ENCODE data around the gene FAM50B. TPM values are rescaled to one million over a fixed set of nuclear protein-coding genes. Genes with fewer than 3 reads are reported as not detected.
A peak's percentile ranks its signal among the peaks of the same experiment; 100 is the strongest.

FAM50B gene
- total RNA-seq, 2 donors from 2014 or later, result 2.7 to 5.1 TPM

DNA sequence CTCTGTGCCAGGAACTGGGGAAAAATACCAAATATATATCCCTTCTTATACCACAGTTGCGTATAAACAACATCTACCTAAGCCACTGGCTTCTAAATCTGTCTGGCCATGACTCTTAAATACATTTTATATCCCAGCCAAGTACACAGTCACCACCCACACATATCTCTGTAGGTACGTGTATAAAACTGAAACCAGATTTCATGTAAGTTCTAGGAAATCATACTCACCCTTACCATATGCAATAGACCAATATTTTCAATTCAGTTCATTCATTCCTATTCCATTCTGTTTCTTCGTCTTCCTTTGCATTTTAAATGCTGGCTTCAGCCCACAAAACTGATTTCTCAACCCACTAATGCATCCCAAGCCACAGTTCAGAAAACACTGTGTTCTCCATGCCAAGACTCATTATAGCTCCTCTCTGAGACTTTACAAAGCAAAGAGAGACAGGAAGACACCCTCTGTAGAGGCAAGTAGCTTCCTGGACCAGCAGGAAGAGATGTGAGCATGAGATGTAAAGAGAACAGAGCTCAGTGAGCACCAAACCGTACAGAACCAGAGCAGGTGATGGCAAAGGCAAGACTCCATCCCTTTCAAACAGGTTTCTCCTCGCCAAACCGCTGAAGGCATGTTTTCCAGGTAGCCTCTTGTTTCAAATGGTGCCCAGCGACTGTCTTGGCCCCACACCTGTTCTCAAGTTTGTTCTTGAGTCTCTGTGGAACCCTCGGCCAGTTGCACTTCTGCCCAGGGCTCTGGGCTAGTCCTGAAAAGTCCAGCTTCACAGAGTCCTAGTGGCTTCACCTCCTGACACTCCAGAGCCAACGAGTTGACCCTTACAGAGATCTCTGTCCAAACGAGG is 18.7 kb downstream of the FAM50B start:
- ATAC-seq, result no peak
- intact Hi-C loops (cut with DNase I, micrococcal nuclease), result no loop called here
- no peak for DNase-seq

DNA sequence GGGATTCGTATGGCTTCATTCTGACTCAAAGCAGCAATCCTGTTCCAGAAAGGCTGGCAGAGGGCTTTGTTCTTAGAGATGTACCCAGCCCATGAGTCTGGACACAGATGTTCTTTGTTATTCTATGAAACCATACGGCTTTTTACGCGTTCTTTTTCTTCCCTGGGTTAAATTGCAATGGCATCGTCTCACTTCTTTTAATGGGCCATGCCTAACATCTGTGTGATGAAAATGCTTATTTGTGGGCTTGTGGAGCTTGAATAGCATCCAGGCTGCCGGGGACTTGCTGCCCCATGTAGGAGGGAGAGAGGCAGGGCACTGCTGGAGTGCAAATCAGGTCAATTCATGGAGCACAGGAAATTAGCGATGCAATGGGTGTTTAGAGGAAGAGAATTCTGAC is 19.4 kb downstream of the FAM50B start:
- intact Hi-C loops (cut with DNase I, micrococcal nuclease), result no loop called here
- ATAC-seq, result no peak
- DNase-seq, result no peak

DNA sequence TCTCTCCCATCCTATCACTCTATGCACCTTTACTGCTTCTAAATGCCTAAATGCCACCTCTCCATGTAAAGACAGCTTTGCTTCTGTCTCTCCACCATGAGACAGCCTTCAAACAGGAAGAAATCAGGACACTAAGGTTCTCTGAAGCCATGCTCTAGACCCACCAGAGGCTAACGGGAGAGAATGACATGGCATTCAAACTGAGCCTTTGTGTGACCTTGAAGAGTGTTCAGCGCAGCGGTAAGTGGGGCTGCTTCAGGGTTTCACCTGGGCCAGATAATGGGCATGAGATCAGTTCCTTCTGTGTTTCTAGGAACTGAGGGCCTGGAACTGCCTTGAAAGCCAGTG is 20.1 kb downstream of the FAM50B start:
- intact Hi-C loops (cut with DNase I, micrococcal nuclease), result no loop called here
- no peak for DNase-seq
- ATAC-seq, result no peak

DNA sequence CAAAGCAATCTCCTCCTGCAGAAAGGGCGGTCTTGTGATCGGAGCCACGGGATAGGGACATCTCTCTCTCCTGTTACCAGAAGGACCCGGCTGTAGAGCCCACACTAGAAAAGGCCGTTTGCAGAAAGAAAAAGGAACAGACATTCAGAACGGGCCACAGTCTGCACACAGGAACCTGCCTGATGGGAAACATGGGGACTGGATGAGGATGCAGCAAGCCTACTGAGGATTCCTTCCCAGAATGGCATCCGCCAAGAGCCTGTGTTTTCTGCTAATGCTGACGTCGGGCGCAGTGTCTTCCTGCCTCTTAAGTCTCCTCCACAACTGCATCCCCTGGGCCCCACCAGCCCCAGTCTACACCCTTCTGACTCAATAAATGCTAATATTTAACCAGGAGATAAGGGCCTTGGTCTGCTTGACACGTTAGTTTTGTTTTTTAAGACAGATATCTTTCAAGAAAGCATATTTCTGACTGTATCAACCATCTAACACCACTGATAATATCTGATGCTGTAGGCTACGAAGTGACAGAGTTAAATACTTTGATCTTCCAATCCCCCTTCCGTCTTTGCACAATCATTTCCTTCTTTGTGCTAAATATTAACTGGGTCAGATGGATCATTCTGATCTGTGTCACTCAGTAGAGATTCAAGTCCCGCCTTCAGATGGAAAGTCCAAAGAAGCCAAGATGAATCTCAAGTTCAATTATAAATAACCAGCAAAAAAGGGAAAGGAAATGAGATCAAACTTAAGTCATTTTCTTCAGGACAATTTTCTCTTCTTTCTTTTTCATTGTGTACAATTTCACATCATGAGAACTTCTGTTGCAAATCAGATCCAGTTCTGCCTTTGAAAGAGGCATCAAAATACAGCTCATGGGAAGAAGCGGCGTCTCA is 20.7 kb downstream of the FAM50B start:
- ATAC-seq (peak; percentile 87), DNase-seq (peak in 1 of 2 donors; percentile 19)
- intact Hi-C loops (cut with DNase I, micrococcal nuclease), result no loop called here

DNA sequence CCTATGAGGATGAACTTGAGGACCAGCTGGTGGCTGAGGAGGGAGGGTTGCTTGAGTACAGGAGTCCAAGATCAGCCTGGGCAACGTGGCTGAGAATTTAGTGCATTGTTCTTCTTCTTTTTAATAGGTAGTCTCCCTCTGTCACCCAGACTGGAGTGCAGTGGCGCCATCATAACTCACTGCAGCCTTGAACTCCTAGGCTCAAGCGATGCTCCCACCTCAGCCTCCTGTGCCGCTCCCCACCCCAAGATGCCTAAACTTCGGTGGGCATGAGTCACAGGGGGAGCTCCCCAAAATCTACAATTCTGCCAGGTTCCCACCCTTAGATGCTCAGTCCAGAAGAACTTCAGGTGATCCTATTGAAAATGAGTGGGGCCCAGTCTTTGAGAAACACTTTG is 21.4 kb downstream of the FAM50B start:
- ATAC-seq, result no peak
- intact Hi-C loops (cut with DNase I, micrococcal nuclease), result no loop called here
- DNase-seq, result no peak

DNA sequence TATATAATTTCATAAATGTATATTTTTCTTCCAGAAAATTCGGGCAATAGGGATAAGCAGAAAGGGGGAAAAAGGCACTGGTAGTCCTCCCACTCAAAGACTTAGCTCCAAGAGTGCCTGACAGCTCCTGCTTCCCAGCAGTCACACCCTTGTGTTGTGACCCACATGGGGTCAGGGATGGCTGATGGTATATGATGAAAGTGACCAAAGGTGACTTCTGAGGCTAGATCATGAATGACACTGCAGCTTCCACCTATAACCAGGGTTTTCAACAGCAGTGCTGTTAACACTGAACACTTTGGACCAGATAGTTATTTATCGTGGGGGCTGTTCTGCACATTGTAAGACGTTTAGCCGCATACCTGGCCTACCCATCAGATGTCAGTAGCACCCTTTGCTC is 22.3 kb downstream of the FAM50B start:
- ATAC-seq (no peak), DNase-seq (no peak)
- intact Hi-C loops (cut with DNase I, micrococcal nuclease), result no loop called here

DNA sequence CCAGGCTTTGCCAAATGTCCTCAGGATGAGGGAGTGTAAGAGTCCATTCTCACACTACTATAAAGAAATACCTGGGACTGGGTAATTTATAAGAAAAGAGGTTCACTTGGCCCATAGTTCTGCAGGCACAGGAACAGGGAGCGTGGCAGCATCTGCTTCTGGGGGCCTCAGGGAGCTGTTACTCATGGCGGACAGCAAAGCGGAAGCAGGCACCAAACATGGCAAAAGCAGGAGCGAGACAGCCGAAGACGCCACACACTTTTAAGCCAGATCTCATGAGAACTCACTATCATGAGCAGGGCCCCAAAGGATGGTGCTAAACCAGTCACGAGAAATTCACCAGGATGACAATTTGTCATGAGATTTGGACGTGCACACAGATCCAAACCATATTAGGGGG is 22.8 kb downstream of the FAM50B start:
- DNase-seq, result no peak
- no peak for ATAC-seq
- intact Hi-C loops (cut with DNase I, micrococcal nuclease), result no loop called here

DNA sequence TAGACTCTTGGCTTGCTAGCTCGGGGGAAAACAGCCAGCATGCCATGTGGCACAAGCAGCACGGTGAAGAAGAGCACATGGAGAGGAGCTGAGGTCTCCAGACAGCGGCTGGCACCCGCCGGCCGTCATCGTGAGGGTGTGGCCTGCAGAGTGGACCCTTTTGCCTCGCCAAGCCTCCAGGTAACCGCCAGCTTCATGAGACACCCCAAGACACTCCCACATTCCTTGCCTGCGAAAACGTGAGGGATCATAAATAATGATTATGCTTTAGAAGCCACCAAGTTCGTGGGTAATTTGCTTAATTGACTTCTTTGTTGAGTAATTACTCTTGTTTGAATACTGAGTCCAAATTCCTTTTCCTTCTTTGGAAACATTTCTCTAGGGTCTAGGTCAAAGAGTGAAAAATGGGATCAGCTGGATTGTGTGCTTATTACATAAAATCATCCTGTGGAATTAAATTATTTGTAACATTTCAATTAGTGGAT is 23.2 kb downstream of the FAM50B start:
- intact Hi-C loops (cut with DNase I, micrococcal nuclease), result no loop called here
- DNase-seq (no peak), ATAC-seq (no peak)

DNA sequence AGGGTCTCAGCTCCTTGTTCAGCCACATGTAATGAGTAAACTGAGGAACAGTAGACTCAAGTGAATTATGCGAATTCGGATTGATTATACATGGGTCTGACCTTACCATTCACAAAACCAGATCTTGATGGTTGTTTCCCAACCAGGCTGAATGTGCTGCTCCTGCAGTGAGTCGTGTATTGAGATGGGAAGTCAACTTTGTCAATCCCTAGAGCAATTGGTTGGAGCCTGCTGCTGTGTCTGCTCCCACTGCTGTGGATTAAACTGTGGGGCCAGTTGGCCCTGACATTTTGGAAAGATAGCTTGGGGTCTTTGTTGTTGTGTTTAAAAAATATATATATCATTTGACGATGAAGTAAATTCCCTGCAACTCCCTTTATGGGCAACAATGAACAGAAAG is 23.9 kb downstream of the FAM50B start:
- DNase-seq (no peak), ATAC-seq (no peak)
- intact Hi-C loops (cut with DNase I, micrococcal nuclease), result no loop called here

DNA sequence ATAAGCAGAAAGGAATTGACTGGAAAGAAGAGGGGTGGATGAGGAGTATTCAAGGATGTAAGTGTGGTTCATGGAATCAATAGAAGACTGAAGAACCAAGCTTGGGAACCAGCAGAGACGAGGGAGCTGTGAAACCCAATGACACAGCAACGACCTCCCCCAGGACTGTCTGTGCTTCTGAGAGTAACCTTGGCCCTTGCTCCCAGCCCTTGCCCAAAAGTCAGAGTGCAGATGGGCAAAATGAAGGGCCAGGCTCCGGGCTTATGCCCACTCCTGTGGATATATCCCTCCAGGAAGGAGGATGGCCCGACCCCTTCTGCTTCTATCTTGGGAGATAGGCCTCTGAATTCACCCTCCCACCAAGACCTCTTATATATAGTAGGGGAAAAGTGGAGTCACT is 24.9 kb downstream of the FAM50B start:
- no peak for ATAC-seq
- no peak for DNase-seq
- intact Hi-C loops (cut with DNase I, micrococcal nuclease), result no loop called here

DNA sequence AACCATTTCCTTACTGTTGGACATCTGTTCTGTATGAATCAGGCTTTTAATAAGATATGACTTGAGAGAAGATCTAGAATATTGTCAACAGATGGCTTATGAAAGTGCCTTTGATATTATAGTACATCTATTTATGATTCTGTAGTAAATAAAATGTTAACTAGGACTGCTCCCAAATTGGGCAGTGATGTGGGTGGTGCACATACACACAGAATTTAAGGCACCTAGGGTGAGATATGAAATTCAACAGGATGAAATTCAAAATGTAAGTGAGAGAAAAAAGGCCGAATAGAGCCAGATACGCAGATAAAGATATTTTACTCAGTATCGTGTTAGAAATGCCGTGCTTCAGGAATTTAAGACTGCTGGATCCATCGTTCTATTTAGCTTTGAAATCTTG is 26.3 kb downstream of the FAM50B start:
- intact Hi-C loops (cut with DNase I, micrococcal nuclease), result no loop called here
- ATAC-seq (no peak), DNase-seq (no peak)

DNA sequence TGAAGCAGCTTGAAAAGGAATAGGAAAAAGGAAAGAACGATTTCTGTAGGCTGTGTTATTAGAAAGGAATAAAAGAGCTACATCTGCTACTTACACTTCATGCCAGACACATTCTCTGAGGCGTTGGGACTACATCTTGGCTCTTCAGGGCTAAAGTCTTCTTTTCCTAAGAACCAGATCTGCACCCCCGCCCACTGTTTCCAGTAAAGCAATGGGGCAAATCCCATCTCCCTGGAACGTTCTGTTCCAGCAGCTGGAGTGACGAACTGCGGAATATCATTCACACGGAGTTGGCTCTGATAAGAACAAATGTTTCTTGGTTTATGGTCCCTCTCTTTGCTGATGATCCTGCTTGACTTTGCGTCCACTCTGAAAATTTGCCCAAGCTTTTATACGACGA is 26.9 kb downstream of the FAM50B start:
- intact Hi-C loops (cut with DNase I, micrococcal nuclease), result no loop called here
- ATAC-seq (no peak), DNase-seq (no peak)

DNA sequence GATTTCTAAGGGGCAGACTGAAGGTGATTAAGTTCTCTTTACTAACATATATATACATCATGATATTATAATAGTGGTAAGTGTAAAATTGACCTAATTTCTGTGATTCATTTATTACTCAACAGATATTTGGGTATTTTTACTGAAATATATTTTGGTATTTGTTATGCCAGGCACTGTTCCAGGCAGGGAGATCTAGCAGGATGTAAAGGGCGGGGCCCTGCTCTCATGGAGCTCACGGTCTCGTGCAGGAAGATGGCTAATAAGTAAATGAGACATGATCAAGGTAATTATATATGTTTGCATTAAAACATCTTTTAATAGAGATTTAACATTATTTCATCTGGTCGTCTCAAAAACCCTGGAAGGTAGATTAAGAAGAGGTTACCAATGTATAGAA is 27.7 kb downstream of the FAM50B start:
- no peak for ATAC-seq
- intact Hi-C loops (cut with DNase I, micrococcal nuclease), result no loop called here
- no peak for DNase-seq

DNA sequence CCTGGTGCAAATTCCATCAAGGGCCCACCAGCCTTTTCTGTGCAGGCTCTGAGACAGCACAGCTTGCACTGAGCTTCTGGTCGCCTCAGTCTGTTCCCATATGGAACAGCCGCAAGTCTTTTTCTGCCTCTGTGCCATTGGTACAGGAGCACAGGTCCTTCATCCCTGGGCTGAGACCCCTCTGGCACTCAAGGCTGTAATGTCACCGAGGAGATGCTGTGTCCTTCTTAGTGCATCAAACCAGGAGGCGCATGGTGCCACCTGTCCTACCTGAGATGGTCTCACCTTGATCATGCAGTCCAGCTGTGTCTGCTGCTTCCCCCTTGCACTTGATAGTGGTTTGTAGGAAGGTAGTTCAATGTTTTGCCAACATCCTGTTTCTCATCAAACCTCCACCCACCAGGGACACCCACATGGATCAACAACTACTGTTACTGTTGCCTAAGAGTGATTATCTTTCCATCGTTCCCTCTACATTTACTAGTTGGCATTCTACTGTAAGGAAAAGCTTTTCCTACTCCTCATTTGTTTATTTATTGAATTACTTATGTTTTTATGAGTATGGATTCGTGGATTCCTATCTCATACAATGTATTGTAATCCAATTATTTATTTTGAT is 29.0 kb downstream of the FAM50B start:
- intact Hi-C loops (cut with DNase I, micrococcal nuclease), result no loop called here
- ATAC-seq, result no peak
- DNase-seq, result no peak

DNA sequence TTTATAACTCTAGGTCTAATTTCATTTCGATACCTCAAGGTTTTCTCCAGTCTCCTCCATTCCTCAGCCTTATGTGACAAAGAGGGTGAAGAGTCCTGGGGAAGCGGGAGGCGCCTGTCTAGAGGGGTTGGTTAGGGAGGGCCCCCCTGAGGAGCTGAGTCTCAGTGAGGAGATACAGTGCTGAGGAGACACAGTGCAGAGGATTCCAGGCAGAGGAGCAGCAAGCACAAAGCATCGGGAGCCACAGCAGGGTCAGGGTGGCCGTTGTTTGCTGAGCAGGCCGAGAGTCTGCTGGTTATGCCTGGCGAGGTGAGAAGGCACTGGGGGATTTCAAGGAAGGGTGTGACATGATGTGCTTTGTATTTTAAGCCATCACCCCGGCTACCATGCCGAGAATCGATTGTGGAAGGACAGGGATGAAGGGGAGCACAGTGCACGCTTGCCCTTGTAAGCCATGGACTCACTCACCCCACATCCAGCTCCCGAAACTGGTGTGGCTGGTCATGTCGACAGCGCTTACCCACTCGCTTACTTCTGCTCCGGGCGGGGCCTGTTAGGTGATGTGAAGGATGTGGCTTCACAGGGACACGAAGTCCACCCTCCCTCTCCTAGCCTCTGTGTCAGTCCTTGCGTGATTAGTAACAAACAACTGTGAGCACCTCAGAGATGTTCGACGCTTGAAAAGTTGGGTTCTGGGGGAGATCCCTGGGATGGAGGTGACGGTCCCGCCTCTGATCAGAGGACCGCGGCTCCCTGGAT is 30.2 kb downstream of the FAM50B start:
- intact Hi-C loops (cut with DNase I, micrococcal nuclease), result no loop called here
- DNase-seq (no peak), ATAC-seq (no peak)

DNA sequence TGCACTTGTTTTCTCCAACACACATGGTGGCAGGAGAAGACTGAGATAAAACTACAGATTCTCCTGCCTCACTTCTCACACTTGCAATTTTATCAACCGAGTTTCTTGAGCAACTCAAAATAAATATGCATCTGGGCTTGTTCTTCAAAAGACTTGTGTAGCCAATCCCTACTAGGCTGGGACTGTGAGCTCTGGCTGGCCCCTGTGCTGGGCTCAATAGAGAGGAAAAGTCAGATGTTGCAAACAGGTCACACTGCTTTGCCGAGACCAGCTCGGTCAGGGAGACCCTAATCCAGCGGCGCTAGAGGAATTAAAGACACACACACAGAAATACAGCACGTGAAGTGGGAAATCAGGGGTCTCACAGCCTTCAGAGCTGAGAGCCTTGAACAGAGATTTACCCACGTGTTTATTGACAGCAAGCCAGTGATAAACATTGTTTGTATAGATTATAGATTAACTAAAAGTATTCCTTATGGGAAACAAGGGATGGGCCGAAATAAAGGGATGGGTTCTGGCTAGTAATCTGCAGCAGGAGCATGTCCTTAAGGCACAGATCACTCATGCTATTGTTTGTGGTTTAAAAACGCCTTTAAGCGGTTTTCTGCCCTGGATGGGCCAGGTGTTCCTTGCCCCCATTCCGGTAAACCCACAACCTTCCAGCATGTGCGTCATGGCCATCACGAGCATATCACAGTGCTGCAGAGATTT is 32.7 kb downstream of the FAM50B start:
- DNase-seq (no peak), ATAC-seq (no peak)
- intact Hi-C loops (cut with DNase I, micrococcal nuclease), result no loop called here

DNA sequence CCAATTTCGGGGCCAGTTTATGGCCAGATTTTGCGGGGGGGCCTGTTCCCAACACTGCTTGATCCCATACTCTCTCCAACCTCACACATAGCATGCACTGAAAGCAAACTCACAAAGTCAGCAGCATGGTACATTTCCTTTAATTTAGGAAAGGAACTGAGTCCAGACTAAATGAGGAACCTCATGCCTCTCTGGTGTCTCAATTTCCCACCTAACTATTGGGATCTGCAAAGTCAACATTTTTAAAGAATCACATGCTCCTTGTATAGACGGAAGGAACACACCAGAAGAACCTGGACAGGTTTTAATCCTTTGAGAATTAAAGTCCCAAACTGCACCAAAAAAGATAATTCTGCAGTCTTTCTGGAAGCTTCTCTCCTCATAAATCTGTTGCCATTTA is 33.3 kb downstream of the FAM50B start:
- ATAC-seq (no peak), DNase-seq (no peak)
- intact Hi-C loops (cut with DNase I, micrococcal nuclease), result no loop called here

DNA sequence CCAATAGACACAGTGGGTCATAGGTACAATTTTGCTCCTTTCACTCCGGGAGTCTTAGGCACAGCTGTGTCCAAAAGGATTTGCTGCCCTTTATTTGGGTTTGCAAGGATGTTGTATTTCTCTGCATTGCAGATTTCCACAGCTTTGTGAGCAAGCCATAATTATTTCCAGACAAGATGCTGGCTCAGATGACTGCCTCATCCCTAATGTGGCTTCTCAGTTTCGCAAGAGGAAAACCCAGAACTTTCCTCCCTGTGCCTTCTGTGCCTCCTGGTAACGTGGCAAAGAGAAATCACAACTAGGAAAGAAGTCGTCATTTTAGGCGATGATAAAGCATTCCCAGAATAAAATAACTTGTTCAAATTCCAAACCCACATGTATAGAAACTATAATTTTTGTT is 33.7 kb downstream of the FAM50B start:
- no peak for DNase-seq
- intact Hi-C loops (cut with DNase I, micrococcal nuclease), result no loop called here
- ATAC-seq, result no peak
